HepG2 (cell line): ENCODE results near the gene GPC4. TPM values are rescaled to one million over a fixed set of nuclear protein-coding genes. Genes with fewer than 3 reads are reported as not detected.

Experiments
- ATAC-seq: fragments of 200-7000 bp; cut with Tn5 transposase; 3 replicates; pipeline ENCODE4 v1.9.1; 2020; ENCODE audit warnings: mild to moderate bottlenecking, moderate library complexity
- BruUV-seq: library from RNA; stranded (reverse); fragments of 400-500 nt; replicated peaks from 2 replicates; lab custom pipeline; 2021; lab: Mats Ljungman, UMichigan
- CTCF ChIA-PET: fragments of 300-600 bp; formaldehyde crosslinking; extraction: SDS; loops from one replicate; lab custom pipeline; 2021; ENCODE audit warnings: low total read pairs, inconsistent platforms, low intra/inter-chr PET ratio; lab: Yijun Ruan, JAX
- POLR2A ChIA-PET: fragments of 350-600 bp; sonication (Branson Sonifier 250); formaldehyde crosslinking; loops from one replicate; lab custom pipeline; 2020; ENCODE audit warnings: antibody characterized with exemption, inconsistent platforms; lab: Yijun Ruan, JAX
- DNase-seq: peaks from one replicate; pipeline ENCODE4 v3.0.0-alpha.2; 2015; ENCODE audit warnings: low spot score
- FAIRE-seq: peaks from 3 replicates; lab custom pipeline; 2011; peaks lifted over from hg19 to GRCh38; lab: Jason Lieb, UNC
- H2AFZ ChIP-seq: one replicate; pipeline ENCODE4 v1.6.1; 2011; ENCODE audit warnings: low read length, inconsistent platforms
- H3K27ac ChIP-seq: fragments of 300-600 bp; 3 replicates; pipeline ENCODE4 v1.8.0; 2011; ENCODE audit warnings: mixed run types, mild to moderate bottlenecking, mixed read lengths, low read length, inconsistent platforms; ENCODE audit not compliant: insufficient read depth; ENCODE audit errors: extremely low read length
- H3K27me3 ChIP-seq, 2 experiments: fragments of 200-600 bp in 1 of 2; 2 replicates in 1 of 2; 3 replicates in 1 of 2; pipeline versions ENCODE4 v1.6.0 to v1.8.0; 2011; ENCODE audit warnings: low read length in 2 of 2, mild to moderate bottlenecking in 2 of 2, moderate library complexity in 2 of 2, inconsistent platforms in 1 of 2; ENCODE audit not compliant: insufficient read depth in 2 of 2, control insufficient read depth in 1 of 2
- H3K36me3 ChIP-seq, 2 experiments: fragments of 200-600 bp in 1 of 2; replicated peaks in 1 of 2; 2 replicates in 1 of 2; 3 replicates in 1 of 2; pipeline versions ENCODE4 v1.5.1 to v1.8.0; 2011; ENCODE audit warnings: low read length in 2 of 2, inconsistent platforms in 1 of 2; ENCODE audit not compliant: insufficient read depth in 2 of 2, control insufficient read depth in 1 of 2
- H3K4me1 ChIP-seq: 2 replicates; pipeline ENCODE4 v1.5.1; 2012; ENCODE audit warnings: low read length, inconsistent platforms; ENCODE audit not compliant: insufficient read depth
- H3K4me2 ChIP-seq: 2 replicates; pipeline ENCODE4 v1.6.0; 2011; ENCODE audit warnings: low read depth, low read length, inconsistent platforms
- H3K4me3 ChIP-seq, 3 experiments: fragments of 200-600 bp in 1 of 3; sonication (generic), shearing (Covaris generic) in 1 of 3; replicated peaks in 1 of 3; 2 replicates each; pipeline ENCODE4 v1.5.1; 2011 to 2016; ENCODE audit warnings: low read length in 3 of 3, inconsistent platforms in 2 of 3, low read depth in 2 of 3, mild to moderate bottlenecking in 2 of 3, control low read depth in 1 of 3, mixed read lengths in 1 of 3; ENCODE audit not compliant: insufficient read depth in 1 of 3
- H3K79me2 ChIP-seq: one replicate; pipeline ENCODE4 v1.6.1; 2011; ENCODE audit warnings: low read length, inconsistent platforms; ENCODE audit not compliant: insufficient read depth
- H3K9ac ChIP-seq: 2 replicates; pipeline ENCODE4 v1.6.0; 2011; ENCODE audit warnings: mild to moderate bottlenecking, low read depth, low read length, inconsistent platforms; ENCODE audit not compliant: insufficient read depth
- H3K9me3 ChIP-seq: 2 replicates; pipeline ENCODE4 v1.5.1; 2012; ENCODE audit warnings: mild to moderate bottlenecking, low read length
- H4K20me1 ChIP-seq: 2 replicates; pipeline ENCODE4 v1.6.0; 2011; ENCODE audit warnings: inconsistent platforms, mild to moderate bottlenecking, low read length, moderate library complexity; ENCODE audit not compliant: insufficient read depth
- BRD4 ChIP-seq: sonication (generic); formaldehyde crosslinking; IDR thresholded peaks from 2 replicates; pipeline ENCODE4 v1.4.0; 2020; ENCODE audit warnings: missing genetic modification reagents
- CREB1 ChIP-seq, 2 experiments: fragments of 450-650 bp in 1 of 2; IDR thresholded peaks; 2 replicates each; pipeline ENCODE4 v1.6.1; 2016 to 2017; ENCODE audit warnings: control low read depth in 1 of 2, mild to moderate bottlenecking in 1 of 2, missing compliant biosample characterization in 1 of 2, missing genetic modification characterization in 1 of 2
- PAF1 ChIP-seq: IDR thresholded peaks from 2 replicates; pipeline ENCODE4 v1.6.1; 2016; ENCODE audit warnings: missing genetic modification reagents, missing compliant biosample characterization
- RAD21 ChIP-seq: fragments of 450-650 bp; formaldehyde crosslinking; IDR thresholded peaks from 2 replicates; pipeline ENCODE4 v1.5.0; 2020; ENCODE audit warnings: mild to moderate bottlenecking
- TCF12 ChIP-seq, 2 experiments: fragments of 450-650 bp in 1 of 2; sonication (generic) in 1 of 2; formaldehyde crosslinking in 1 of 2; IDR thresholded peaks; 2 replicates each; pipeline versions ENCODE4 v1.6.1 to v1.8.0; 2017 to 2022; ENCODE audit warnings: antibody characterized with exemption in 1 of 2, mild to moderate bottlenecking in 1 of 2, missing genetic modification reagents in 1 of 2, moderate library complexity in 1 of 2
- ZNF143 ChIP-seq: sonication (generic); formaldehyde crosslinking; IDR thresholded peaks from 2 replicates; pipeline ENCODE4 v1.4.0; 2020; ENCODE audit warnings: missing genetic modification reagents
- ZNF292 ChIP-seq: sonication (generic); formaldehyde crosslinking; IDR thresholded peaks from 2 replicates; pipeline ENCODE4 v1.8.1; 2022; ENCODE audit warnings: mild to moderate bottlenecking, low read depth, missing genetic modification reagents, borderline replicate concordance
- ZNF850 ChIP-seq: sonication (generic); formaldehyde crosslinking; conservative IDR thresholded peaks from 2 replicates; pipeline ENCODE4 v1.9.0; 2021; ENCODE audit warnings: mild to moderate bottlenecking, missing genetic modification reagents
- ZSCAN29 ChIP-seq: sonication (generic); formaldehyde crosslinking; conservative IDR thresholded peaks from 2 replicates; pipeline ENCODE4 v1.4.0; 2020; ENCODE audit warnings: mild to moderate bottlenecking, missing genetic modification reagents
- in situ Hi-C: cut with HindIII; loops from 2 replicates; pipeline ENCODE4 v1.10.0; 2017; ENCODE audit warnings: low pct_unique_long_range_greater_than_20kb; ENCODE audit not compliant: extremely low pct_ligation_motif_present
- intact Hi-C: fragments of 100-400 bp; cut with micrococcal nuclease; formaldehyde crosslinking; loops from one replicate; pipeline ENCODE4 v1.10.0; 2022; ENCODE audit not compliant: unreplicated experiment
- polyA plus RNA-seq, 8 experiments: library from polyadenylated mRNA; depleted of rRNA in 3 of 8; stranded (reverse) in 7 of 8; unstranded in 1 of 8; fragments of >200 nt; fragmentation: Illumina TruSeq in 4 of 8; extraction: Trizol in 4 of 8; gene quantifications; 2 replicates each; pipeline versions ENCODE4 v1.2.1 to v1.2.3, GENCODE V29; 2011 to 2016; ENCODE audit warnings: low read depth in 4 of 8, missing spikeins in 1 of 8, mixed read lengths in 1 of 8; ENCODE audit not compliant: insufficient read depth in 1 of 8
- total RNA-seq, 5 experiments: library from RNA; depleted of rRNA; stranded (reverse); fragments of >200 nt; fragmentation: Illumina TruSeq; extraction: Trizol; gene quantifications; 2 replicates each; pipeline ENCODE4 v1.2.3, GENCODE V29; 2016; ENCODE audit warnings: low read depth in 1 of 5
- TF ChIP-seq, protein P1 (sequence below): sonication (generic); formaldehyde crosslinking; IDR thresholded peaks from 2 replicates; pipeline ENCODE4 v1.4.0; 2020; ENCODE audit warnings: missing genetic modification reagents
- TF ChIP-seq, protein P2 (sequence below): sonication (generic); formaldehyde crosslinking; IDR thresholded peaks from 2 replicates; pipeline ENCODE4 v1.5.0; 2020; ENCODE audit warnings: missing genetic modification reagents

The GPC4 gene
- total and polyA plus RNA-seq, 2 of the 13 experiments (the other 11 are each of a cell fraction or from before 2014, with no cell fraction given), result 0.29 to 0.38 TPM

DNA sequence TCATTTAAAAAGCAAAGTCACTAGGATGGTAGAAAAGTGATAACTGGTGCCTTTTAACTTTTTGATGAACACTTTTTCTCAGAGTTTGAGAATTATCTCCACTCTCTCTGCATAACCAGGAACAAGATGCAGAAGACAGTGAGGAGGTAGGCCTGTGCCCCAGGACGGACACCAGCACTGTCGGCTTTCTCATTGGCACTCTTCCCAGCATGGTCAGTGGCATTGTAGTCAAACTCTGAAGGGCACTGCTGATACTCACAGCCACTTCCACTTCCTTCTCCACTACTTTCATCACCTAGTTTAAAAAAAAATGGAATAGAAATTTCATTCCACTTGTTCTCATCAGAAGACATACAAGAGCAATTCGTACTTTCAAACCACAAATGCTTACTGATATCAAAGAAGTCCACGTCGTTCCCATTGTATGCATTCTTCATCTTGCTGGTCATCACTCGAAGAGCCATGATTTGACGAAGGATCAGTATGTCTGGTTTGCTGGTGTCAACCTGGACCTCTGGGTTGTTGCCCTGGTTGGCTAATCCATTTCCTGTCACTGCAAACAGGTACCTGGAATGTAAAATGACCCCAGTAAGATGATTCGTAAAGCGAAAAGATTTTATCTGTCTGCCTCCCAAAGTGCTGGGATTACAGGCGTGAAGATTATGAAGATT is 112.4 kb downstream of the GPC4 start (continued):
- TF ChIP-seq, protein P1, sequence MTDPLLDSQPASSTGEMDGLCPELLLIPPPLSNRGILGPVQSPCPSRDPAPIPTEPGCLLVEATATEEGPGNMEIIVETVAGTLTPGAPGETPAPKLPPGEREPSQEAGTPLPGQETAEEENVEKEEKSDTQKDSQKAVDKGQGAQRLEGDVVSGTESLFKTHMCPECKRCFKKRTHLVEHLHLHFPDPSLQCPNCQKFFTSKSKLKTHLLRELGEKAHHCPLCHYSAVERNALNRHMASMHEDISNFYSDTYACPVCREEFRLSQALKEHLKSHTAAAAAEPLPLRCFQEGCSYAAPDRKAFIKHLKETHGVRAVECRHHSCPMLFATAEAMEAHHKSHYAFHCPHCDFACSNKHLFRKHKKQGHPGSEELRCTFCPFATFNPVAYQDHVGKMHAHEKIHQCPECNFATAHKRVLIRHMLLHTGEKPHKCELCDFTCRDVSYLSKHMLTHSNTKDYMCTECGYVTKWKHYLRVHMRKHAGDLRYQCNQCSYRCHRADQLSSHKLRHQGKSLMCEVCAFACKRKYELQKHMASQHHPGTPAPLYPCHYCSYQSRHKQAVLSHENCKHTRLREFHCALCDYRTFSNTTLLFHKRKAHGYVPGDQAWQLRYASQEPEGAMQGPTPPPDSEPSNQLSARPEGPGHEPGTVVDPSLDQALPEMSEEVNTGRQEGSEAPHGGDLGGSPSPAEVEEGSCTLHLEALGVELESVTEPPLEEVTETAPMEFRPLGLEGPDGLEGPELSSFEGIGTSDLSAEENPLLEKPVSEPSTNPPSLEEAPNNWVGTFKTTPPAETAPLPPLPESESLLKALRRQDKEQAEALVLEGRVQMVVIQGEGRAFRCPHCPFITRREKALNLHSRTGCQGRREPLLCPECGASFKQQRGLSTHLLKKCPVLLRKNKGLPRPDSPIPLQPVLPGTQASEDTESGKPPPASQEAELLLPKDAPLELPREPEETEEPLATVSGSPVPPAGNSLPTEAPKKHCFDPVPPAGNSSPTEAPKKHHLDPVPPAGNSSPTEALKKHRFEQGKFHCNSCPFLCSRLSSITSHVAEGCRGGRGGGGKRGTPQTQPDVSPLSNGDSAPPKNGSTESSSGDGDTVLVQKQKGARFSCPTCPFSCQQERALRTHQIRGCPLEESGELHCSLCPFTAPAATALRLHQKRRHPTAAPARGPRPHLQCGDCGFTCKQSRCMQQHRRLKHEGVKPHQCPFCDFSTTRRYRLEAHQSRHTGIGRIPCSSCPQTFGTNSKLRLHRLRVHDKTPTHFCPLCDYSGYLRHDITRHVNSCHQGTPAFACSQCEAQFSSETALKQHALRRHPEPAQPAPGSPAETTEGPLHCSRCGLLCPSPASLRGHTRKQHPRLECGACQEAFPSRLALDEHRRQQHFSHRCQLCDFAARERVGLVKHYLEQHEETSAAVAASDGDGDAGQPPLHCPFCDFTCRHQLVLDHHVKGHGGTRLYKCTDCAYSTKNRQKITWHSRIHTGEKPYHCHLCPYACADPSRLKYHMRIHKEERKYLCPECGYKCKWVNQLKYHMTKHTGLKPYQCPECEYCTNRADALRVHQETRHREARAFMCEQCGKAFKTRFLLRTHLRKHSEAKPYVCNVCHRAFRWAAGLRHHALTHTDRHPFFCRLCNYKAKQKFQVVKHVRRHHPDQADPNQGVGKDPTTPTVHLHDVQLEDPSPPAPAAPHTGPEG (CRISPR knock-in tag), result no peak

DNA sequence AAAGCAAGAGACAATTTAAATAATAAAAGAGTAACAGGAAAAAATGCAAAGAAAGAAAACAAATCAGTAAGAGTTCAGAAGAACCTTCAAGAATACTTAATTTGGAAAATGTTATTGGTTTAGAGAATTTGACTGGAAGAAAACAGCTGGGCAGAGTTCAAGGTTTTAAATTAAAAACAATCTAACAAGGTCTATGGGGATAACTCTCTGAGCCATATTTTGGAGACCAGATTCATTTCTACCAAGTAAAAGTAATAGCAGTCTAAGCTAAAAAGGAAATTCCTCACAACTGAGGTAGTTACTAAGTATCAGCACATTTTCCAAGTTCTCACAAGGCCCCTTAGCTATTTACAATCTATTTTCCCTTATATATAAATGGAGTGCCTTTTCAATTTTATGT is 114.7 kb downstream of the GPC4 start:
- no peaks in the 10 kb centered on the region for H3K36me3 ChIP-seq
- no peak overlapping the region for H3K9ac ChIP-seq
- H3K27me3 ChIP-seq, result no peaks in the 10 kb centered on the region
- FAIRE-seq (no peak), DNase-seq (no peak), ATAC-seq (no peak)
- H3K9me3 ChIP-seq, result no peaks in the 10 kb centered on the region
- H2AFZ ChIP-seq, result no peak overlapping the region
- H3K4me3 ChIP-seq, result no peak overlapping the region
- ChIA-PET POLR2A (no interaction called here), CTCF (no interaction called here)
- no peaks in the 10 kb centered on the region for H3K4me1 ChIP-seq
- no peaks in the 10 kb centered on the region for H3K79me2 ChIP-seq
- H3K27ac ChIP-seq, result no peak overlapping the region
- in situ Hi-C loops (no loop called here), intact Hi-C loops (no loop called here)
- no peaks in the 10 kb centered on the region for H4K20me1 ChIP-seq
- TF ChIP-seq RAD21 (CRISPR knock-in tag), result no peak
- TF ChIP-seq ZNF850 (CRISPR knock-in tag), result no peak
- TF ChIP-seq ZSCAN29 (CRISPR knock-in tag), result no peak
- no peak for TF ChIP-seq CREB1 (IDR thresholded peaks at IDR 0.05)
- TF ChIP-seq CREB1 (CRISPR knock-in tag; IDR thresholded peaks at IDR 0.05), result no peak
- TF ChIP-seq, protein P2, sequence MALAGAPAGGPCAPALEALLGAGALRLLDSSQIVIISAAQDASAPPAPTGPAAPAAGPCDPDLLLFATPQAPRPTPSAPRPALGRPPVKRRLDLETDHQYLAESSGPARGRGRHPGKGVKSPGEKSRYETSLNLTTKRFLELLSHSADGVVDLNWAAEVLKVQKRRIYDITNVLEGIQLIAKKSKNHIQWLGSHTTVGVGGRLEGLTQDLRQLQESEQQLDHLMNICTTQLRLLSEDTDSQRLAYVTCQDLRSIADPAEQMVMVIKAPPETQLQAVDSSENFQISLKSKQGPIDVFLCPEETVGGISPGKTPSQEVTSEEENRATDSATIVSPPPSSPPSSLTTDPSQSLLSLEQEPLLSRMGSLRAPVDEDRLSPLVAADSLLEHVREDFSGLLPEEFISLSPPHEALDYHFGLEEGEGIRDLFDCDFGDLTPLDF, result no peak
- TF ChIP-seq PAF1 (CRISPR knock-in tag), result no peak
- TF ChIP-seq ZNF143, result no peak
- TF ChIP-seq TCF12 (IDR thresholded peaks at IDR 0.05), result no peak
- no peak for TF ChIP-seq TCF12 (CRISPR knock-in tag; IDR thresholded peaks at IDR 0.05)
- no peak for TF ChIP-seq BRD4 (CRISPR knock-in tag)
- TF ChIP-seq ZNF292 (CRISPR knock-in tag), result no peak
- BruUV-seq, result no TSS peak
- H3K4me2 ChIP-seq, result no peak overlapping the region
